ENCODE results near the gene EPM2AIP1.

EPM2AIP1 gene

DNA sequence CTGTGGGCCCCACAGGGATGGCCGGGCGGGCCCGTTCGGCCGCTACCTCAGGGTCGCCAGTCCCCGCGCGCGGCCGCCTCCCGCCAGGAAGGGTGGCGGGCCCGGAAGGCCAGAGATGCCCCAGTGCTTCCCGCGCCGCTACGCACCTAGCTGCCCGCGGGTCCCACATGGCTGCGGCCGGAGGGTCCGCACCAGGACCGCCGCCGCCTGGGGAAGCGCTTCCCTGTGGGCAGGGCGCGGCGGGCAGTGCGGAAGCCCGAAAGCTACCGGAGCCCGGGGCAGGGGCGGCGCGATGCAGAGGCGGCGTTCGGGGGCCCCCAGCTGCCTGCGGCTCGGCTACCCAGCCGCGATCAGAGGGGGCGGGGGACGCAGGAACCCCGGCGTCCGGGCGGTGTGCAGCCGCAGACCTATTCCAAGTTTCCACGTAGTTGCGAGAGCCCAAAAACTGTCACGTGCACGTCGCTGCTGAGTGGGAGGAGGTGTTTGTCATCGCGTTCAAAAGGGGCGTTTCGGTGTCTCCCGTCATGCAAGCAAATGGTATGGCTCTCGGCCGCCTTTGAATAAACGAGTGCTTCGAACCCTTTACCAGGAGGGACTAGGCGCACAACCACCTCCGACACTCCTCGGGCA lies 48.2 kb downstream of the EPM2AIP1 start, which contains the start of gene TRANK1:
Gene TRANK1 (minus strand): TSS at position 414 of the 630 bp plus-strand sequence. CDS start 245 bp downstream, at position 169.
- DNase-seq: peak; percentile 93

DNA sequence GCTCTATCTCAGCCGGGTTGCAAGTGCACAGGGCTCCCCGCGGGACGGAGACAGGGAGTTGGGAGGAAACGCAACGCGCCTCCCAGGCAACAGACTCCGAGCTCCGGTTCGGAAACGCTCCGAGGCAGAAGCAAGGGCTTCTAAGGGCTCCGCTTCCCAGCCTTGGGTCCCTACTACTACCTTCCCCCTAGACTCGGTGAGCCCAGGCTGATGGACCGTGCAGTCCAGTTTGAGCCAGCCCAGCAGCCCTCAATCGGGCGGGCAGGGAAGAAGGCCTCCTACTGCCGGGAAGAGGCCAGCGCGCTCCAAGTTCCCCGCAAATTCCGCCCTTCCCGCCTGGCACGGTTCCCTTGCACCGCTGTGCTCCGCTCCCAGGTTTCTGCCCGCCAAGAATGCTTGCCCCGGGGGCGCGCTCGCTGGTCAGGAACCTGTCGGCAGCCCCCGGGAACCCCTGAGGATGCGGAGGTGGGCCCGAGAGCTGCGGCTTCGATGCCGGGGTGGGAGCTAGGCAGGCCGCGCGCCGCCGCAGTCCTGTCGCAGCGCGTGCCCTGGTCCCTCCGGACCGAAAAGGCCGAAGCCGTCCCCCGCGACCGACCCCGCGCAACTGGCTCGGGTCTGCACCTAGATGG lies 48.8 kb downstream of the EPM2AIP1 start:
- DNase-seq: peak; percentile 73

DNA sequence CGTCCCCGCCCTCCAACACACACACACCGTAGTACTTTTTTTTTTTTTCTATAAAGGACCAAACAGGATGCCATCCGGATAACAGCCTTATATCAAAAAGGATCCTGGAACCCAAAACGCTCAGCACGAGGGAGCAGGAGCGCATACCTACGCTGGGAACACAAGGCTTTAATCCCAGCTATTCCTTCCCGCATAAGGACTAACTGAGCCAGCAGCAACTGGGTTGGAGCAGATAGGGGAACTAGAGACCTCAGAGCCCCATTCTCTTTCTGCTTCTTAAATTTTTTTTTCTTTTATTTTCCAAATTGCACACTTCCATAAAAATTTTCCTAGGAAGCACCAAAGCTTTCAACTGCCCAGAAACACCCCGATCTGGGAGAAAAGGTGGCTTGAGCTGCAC lies 49.3 kb downstream of the EPM2AIP1 start:
- no peak for DNase-seq

DNA sequence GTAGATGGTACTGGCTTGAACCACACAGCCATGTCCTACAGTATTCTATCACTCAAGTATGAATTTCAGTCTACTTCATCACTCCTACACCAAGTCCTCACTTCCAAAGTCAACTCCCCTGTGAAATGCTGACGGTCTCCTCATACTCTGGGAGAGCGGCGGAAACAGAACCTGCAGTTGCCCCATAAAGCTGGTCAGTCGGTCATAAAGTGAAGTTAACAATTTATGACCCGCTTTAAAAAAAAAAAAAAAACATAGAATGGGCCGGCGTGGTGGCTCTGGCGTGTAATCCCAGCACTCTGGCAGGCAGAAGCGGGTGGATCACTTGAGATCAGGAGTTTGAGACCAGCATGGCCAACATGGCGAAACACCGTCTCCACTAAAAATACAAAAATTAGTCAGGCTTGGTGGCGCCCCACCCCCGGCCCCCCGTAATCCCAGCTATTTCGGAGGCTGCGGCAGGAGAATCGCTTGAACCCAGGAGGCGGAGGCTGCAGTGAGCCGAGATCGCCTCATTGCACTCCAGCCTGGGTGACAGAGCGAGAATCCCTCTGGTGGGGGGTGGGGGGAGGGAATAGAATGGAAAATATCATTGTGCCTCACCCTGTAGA lies 50.2 kb downstream of the EPM2AIP1 start:
- DNase-seq: no peak

DNA sequence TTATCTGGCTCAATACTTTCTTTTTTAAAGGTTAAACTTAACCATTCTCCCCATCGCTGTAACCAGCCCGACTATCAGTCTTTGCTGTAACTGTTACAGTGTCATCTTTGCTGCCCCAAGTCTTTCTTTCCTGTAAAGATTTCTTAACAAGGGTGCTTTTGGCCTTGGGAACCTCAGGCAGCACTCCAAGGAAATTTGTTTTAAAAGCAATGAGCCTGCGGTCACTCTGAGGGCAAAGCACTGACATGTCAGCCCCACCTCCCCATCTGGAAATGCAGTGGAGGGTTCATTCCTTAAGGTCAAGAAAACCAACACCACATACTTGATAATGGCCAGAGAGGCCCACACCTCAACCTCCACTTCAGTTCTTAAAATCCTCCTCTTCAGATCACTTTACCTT lies 51.3 kb downstream of the EPM2AIP1 start:
- no peak for DNase-seq

DNA sequence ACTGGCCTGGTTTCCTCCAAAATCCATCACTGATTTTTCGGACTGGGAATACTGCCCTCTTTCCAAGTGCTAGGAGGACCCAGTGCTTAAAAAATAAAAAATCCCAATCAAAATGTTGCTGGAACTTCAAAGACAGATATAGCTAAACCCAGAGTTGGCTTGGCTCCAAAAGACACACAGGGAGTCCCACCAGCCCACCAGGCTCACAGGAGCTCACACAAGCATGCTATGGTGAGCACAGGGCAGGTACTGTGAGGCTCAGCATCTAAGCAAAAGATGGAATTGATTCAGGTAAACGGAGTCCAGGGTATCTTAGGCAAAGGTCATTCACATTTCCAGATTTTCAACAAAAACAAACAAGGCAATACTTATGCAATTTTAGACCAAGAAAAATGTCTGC lies 51.8 kb downstream of the EPM2AIP1 start:
- DNase-seq: no peak

DNA sequence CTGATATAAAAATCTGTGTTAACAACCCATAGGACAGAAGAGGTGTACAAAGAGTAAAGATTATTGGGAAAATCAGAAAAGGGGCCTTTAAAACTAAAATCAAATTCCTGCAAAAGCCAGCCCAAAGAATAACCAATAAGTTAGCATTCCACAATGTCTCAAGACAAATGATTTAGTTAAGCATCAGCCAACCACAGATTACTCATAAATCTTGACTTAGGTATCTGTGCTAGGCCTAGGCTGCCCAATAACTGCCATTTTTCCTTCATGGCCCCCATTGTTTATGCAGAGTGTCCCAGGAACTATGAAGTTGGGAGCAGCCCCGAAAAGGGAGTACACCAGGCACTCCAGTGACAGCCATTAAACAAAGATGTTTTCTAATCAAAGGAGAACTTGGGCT lies 55.4 kb downstream of the EPM2AIP1 start:
- no peak for DNase-seq
